ENCODE results near the gene PIWIL4. TPM values are rescaled to one million over a fixed set of nuclear protein-coding genes. Genes with fewer than 3 reads are reported as not detected.
"Not testable (repeated sequence)": the region's sequence is repeated elsewhere in the genome, so short reads cannot be mapped to it uniquely, and the experiment has no call there.

PIWIL4 gene
- total RNA-seq, 1 experiment from 2014 or later: 0.71 TPM

GRCh38 chr11:94584978-94585377, 17.8 kb downstream of the PIWIL4 start:
- DNase-seq (ENCODE audit: low read depth): no peak

- DNase-seq (ENCODE audit: low read depth): no peak
Observed at GRCh38 chr11:94585399-94585798, 18.2 kb downstream of the PIWIL4 start.

DNA sequence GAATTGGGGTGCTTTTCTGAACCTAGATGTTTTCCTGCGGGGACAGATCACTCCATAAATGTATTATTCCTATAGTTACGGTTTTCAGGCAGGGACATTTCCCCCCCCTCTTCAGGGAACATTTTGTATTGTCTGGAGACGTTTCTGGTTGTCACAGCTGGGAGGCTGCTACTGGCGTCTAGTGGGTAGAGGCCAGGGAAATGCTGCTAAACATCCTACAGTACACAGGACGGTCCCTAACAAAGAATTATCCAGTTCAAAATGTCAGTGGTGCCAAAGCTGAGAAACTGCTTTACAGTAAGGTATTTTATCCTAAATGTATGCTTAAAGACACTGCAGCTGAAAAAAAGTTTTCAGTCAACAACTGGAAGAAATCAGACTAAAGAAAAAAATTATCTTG, 19.4 kb downstream of the PIWIL4 start:
- no peak for DNase-seq (ENCODE audit: low read depth)

- DNase-seq (ENCODE audit: low read depth): no peak
Observed at GRCh38 chr11:94586978-94587377, 19.8 kb downstream of the PIWIL4 start.

DNA sequence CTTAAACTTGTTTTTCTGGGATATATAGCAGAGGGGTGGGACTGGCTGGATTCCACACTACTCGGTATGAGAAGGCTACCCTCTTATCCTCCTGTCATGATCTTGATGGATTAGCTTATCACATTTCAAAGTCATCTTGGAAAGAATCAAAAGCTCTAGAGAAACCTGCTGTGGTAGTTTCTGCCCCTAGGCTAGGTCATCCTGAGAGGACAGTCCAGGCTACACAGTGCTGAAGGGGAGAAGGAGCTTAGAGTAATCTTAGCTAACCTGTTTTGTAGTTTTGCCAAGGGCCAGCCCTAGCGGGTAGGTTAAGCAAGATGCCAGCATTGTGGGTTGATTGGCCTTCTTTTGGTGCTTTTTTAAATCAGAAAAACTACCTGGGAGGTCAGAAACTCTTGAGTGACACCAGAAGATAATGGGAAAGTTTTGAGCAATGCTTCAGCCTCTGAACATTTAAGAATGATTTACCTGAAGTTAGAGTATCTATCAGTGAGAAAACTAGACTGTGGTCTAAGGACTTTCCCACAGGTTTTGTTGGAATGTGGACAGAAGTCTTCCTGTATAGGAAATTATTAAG, 21.3 kb downstream of the PIWIL4 start:
- peak; percentile 45 for DNase-seq (ENCODE audit: low read depth)

DNA sequence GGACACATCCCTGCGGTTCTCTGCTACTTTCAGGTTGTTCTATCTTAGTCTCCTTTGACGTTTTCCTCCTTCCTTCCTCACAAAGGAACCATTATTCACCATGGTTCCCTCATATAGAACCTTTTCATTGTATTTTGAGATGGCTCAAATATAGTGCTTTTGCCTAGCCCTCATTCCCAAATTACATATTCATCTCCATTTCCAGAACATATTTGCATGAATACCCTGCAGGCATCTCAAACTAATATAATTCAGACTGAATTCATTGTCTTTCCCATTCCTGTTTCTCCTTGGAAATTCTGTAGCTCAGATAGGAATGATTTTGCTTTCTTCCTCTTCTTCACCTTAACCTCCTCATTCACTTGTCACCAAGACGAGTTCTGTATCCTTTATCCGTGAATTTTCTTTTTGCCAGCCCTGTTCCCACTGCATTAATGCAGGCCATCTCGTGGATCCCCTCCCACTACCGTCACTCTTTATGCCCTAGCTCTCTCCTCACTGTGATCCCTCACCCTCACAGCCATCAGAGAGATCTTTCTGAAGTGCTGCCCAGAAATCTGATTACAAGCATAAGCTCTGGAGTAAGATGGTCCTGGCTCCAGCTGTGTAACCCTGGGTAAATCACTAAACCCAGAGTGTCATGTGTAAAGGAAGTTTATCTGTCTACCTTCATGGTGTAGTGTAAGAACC, 23.3 kb downstream of the PIWIL4 start:
- DNase-seq (ENCODE audit: low read depth): no peak

GRCh38 chr11:94593030-94593429, 25.9 kb downstream of the PIWIL4 start:
- DNase-seq (ENCODE audit: low read depth): peak; percentile 16

DNA sequence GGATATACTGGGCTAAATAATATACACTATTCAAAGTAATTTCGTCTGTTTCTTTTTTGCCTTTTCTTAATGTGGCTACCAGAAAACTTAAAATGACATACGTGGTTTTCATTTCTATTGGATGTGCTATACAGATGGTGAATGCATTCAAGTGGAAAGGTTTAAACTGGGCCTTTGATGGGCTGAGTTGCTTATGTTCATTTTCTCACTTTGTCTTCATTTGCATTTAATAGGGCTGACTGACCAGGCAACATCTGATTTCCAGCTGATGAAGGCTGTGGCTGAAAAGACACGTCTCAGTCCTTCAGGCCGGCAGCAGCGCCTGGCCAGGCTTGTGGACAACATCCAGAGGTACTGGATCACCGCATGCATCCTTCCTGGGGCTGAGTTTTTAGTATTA, 27.9 kb downstream of the PIWIL4 start:
- DNase-seq (ENCODE audit: low read depth): no peak

GRCh38 chr11:94597896-94598295, 30.7 kb downstream of the PIWIL4 start:
- no peak for DNase-seq (ENCODE audit: low read depth)

DNA sequence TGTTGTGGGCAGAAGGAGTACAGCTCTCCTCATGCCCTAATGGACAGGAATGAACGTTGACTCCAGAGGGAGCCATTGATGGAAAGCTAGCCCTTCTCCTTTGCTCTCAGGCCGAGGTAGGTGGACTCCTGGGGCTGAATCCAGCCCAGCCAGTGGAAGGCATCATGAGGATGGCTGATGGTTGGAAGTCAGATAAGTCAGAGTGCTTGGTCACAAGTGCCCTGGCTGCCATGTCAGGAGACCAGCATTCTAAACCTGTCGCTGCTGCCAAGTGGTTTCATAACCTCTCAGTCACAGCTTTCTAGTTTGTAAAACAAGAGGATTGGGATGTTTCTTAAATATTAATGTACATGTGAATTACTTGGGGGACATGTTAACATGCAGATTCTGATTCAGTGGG, 32.3 kb downstream of the PIWIL4 start:
- no peak for DNase-seq (ENCODE audit: low read depth)

DNA sequence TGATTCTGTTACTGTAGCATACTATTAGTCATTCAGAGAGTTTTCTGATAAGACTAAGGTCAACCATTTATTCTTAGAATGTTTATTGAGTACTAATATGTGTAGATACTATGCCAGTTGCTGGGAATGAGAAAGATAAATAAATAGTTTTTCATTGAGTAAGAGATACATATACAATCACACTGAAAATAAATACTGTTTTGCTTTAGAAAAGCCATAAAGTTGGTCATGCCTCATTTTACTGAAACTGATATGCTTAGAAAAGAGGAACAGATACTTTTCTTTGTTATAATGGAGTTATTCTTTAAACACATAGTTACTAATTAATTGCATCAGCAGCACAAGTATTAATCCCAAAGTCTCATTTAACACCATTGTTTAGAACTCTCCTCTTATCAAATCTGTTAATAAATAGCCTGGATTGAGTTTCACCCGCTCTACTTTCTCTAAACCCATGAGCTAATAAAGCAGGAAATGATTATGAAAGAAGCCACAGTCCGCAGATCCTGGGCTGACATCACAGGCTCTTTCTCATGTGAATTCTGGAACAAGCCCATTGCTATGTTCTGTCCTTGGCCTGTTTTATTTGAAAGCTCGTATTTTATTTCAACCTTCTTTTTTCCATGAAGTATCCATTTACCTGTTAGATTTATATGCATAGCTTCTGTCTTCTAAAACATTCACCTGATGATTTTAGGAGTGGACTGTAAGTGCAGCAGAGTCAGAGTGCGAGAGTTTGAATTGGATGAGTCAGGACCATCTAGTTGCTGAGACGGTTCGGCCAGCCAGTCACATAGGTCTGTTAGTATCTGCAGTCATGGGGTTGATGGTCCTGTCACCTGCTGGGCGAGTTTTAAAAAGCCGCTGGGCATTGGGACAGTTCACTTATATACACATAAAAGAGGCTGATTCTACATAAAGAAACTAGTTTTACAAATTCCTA, 35.5 kb downstream of the PIWIL4 start:
- DNase-seq (ENCODE audit: low read depth): no peak

DNA sequence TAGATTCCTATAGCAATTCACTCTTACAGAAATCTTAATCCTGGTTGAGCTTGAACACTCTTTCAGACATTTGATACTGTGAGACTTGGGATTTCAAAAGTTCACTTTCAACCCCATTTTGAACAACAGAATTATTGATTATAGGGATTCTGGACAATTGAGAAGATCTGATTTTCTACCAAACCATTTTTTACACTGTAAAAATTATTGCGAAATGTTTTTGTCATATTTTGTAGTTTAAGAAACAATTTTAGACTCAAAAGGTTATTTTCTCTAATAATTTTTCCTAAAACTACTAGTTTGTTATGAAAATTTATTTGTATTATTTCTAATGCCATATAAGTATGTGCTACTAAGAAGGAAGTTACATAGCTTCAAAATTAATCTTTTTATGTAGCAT, 36.4 kb downstream of the PIWIL4 start:
- DNase-seq (ENCODE audit: low read depth): no peak

DNA sequence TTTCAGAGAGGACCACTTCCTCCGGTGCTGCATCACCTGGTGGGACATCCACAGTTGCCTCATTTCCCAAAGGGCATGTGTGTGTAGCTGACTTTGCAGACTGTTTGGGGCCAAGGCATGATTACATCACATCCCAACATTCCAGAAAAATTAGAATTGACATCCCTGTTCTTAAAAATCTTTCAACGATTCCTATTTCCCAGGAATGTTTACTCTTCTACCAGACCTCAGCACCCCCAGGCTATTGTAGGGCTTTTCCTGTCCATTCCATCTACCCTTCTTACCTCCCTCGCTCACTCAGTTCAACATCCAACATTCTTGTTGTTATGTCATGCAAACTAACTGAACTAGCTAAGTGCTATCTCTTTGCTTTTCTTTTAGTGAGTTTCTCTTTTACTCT, 37.3 kb downstream of the PIWIL4 start:
- peak; percentile 83 for DNase-seq (ENCODE audit: low read depth)

- no peak for DNase-seq (ENCODE audit: low read depth)
Observed at GRCh38 chr11:94613120-94613519, 46.0 kb downstream of the PIWIL4 start.

- peak; percentile 80 for DNase-seq (ENCODE audit: low read depth)
Observed at GRCh38 chr11:94623120-94623735, 56.1 kb downstream of the PIWIL4 start.

- DNase-seq (ENCODE audit: low read depth): not testable (repeated sequence)
Observed at GRCh38 chr11:94625422-94625821, 58.3 kb downstream of the PIWIL4 start.

- DNase-seq (ENCODE audit: low read depth): not testable (repeated sequence)
Observed at GRCh38 chr11:94627003-94627560, 59.9 kb downstream of the PIWIL4 start.

GRCh38 chr11:94629741-94630140, 62.6 kb downstream of the PIWIL4 start:
- DNase-seq (ENCODE audit: low read depth): no peak

DNA sequence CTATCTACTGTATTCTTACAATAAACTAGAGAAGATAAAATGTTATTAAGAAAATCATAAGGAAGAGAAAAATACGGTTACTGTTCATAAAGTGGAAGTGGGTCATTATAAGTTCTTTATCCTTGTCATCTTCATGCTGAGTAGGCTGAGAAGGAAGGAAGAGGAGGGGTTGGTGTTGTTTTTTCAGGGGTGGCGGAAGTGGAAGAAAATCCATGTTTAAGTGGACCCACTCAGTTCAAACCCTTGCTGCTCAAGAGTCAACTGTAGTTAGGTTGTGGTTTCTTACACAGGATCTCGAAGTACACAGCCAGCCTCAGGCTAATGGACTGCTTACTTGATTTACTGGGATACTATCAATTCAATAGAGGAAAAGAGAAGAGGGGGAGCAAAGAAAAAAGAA, 63.1 kb downstream of the PIWIL4 start:
- no peak for DNase-seq (ENCODE audit: low read depth)

- DNase-seq (ENCODE audit: low read depth): no peak
Observed at GRCh38 chr11:94632356-94632755, 65.2 kb downstream of the PIWIL4 start.

- peak; percentile 21 for DNase-seq (ENCODE audit: low read depth)
Observed at GRCh38 chr11:94635072-94635471, 67.9 kb downstream of the PIWIL4 start.

DNA sequence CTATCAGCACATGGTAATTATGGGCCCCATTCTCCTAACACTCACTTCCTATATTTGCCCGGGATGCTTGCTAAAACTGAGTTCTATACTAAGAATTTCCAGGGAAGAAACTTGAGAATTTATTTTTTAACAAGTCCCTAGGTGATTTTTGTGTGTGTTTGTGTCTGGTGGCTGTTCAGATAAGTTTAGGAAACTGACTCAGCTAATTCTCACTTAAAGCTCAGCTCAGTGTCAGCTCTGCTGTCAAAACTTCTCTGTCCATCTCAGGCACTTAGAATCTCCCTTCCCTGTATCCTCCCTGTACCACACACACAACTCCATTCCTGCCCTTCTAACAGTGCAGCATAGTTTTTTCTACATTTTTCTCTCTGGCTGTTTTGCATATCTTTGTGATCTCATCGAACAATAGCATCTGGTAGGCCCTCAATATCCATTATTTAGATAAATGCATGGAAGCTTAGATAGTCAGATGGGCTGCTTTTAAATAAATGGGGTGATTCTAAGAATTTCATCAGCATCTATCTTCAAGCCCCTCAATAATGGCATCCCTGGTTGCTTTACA, 69.3 kb downstream of the PIWIL4 start:
- DNase-seq (ENCODE audit: low read depth): no peak
